Spinal cord (tissue), 10 donors: ENCODE measurements around the gene DCBLD1. TPM values are rescaled to one million over a fixed set of nuclear protein-coding genes. Genes with fewer than 3 reads are reported as not detected.

Experiments used
- DNase-seq, 6 donors: peaks; one replicate each; pipeline versions ENCODE4 v3.0.0 to v3.0.0-alpha.2; 2013 to 2015; ENCODE audit warnings: low spot score in 6 of 6, low read depth in 4 of 6
- H3K27ac ChIP-seq: one replicate; pipeline ENCODE4 v1.5.1; 2013; ENCODE audit warnings: low read depth, low read length, control low read depth
- H3K27me3 ChIP-seq: one replicate; pipeline ENCODE4 v1.6.1; 2013; ENCODE audit warnings: low read length; ENCODE audit not compliant: control insufficient read depth, insufficient read depth
- H3K36me3 ChIP-seq: one replicate; pipeline ENCODE4 v1.6.1; 2013; ENCODE audit warnings: low read length; ENCODE audit not compliant: control insufficient read depth, insufficient read depth
- H3K4me1 ChIP-seq: one replicate; pipeline ENCODE4 v1.6.1; 2013; ENCODE audit warnings: low read length; ENCODE audit not compliant: control insufficient read depth, insufficient read depth
- H3K4me3 ChIP-seq: one replicate; pipeline ENCODE4 v1.5.1; 2013; ENCODE audit warnings: low read depth, low read length, control low read depth
- H3K9me3 ChIP-seq: one replicate; pipeline ENCODE4 v1.6.1; 2013; ENCODE audit warnings: low read length; ENCODE audit not compliant: control insufficient read depth, insufficient read depth
- WGBS: methylation state at CpG from one replicate; pipeline ENCODE4 v1.1.5; 2013; ENCODE audit warnings: missing lambda C conversion rate; ENCODE audit not compliant: insufficient coverage; 5-methylcytosine and 5-hydroxymethylcytosine counted together
- polyA plus RNA-seq, 2 donors: library from polyadenylated mRNA; unstranded; fragments of 120-200 nt; gene quantifications; one replicate each; pipeline ENCODE4 v1.2.1, GENCODE V29; 2013; ENCODE audit not compliant: insufficient read length in 2 of 2
- total RNA-seq, 2 donors: library from RNA; depleted of rRNA in 1 of 2; stranded (reverse); fragments of 120-200 nt in 1 of 2; fragments of >200 nt in 1 of 2; gene quantifications; one replicate each; pipeline versions ENCODE4 v1.2.3 to v1.2.4, GENCODE V29; 2013 to 2014
- donor health status: healthy.

Gene DCBLD1
- total and polyA plus RNA-seq, 4 donors = 7.5 to 9.4 (median 9.0) TPM

DNA sequence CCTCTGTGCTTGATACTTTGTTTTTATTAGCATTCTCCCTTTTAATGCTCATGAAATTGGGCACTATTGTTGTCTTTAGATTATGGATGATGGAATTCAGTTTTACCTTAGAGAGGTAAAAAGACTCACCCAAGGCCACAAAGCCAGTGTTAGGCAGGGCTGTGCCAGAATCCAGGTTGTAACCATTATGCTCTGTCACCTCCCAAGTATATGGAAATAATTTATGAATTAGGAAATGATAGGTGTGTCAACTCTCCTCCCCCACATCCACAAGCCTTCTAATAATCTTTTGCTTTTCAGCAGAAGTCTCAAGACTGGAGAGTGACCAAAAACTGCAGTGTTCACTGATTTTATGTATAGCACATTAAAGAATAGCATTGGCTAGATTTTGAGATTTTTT, 13.0 kb downstream of the DCBLD1 start:
- DNase-seq = no peak
- no peaks in the 10 kb centered on the region for H3K4me1 ChIP-seq
- no peaks in the 10 kb centered on the region for H3K36me3 ChIP-seq
- H3K4me3 ChIP-seq = no peak overlapping the region
- H3K27ac ChIP-seq = no peak overlapping the region
- no peaks in the 10 kb centered on the region for H3K9me3 ChIP-seq
- no peaks in the 10 kb centered on the region for H3K27me3 ChIP-seq

GRCh38 chr6:117495869-117496268, 13.4 kb downstream of the DCBLD1 start:
- H3K4me1 ChIP-seq = no peaks in the 10 kb centered on the region
- no CpG with 5 or more reads among the region's 2 CpGs for WGBS
- DNase-seq = no peak
- H3K27me3 ChIP-seq = no peaks in the 10 kb centered on the region
- no peak overlapping the region for H3K4me3 ChIP-seq
- no peaks in the 10 kb centered on the region for H3K36me3 ChIP-seq
- H3K9me3 ChIP-seq = no peaks in the 10 kb centered on the region
- no peak overlapping the region for H3K27ac ChIP-seq

DNA sequence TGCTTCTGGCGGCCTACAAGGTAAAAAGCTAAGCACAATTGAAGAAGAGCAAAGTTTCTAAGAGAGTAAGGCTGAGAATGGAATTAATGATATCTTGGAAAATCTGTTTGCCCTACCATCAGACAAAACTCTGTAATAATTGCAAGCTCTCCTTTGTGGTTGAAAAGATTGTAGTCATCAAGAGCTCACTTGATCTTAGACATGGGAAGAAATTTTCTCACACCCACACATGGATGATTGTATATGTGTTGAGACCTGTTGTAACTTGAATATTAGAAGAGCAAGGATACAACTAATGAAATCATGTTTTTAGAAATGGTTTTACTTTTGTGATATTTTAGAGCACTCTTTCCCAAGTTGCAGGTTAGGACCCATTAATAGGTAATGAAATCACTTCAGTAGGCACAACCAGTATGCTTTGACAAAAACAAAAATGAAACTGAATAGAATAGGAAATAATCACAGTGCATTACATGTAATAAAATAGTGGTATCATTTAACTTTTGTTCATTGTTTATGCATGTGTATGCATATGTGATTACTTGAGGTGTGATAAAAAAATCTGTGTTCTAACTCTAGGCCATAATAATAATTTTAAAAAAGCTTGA, 14.0 kb downstream of the DCBLD1 start:
- Histone ChIP-seq H3K36me3 (no peaks in the 10 kb centered on the region), H3K4me1 (no peaks in the 10 kb centered on the region), H3K27ac (no peak overlapping the region), H3K9me3 (no peaks in the 10 kb centered on the region), H3K4me3 (no peak overlapping the region), H3K27me3 (no peaks in the 10 kb centered on the region)
- no peak for DNase-seq
- WGBS = no CpG with 5 or more reads among the region's 1 CpG

DNA sequence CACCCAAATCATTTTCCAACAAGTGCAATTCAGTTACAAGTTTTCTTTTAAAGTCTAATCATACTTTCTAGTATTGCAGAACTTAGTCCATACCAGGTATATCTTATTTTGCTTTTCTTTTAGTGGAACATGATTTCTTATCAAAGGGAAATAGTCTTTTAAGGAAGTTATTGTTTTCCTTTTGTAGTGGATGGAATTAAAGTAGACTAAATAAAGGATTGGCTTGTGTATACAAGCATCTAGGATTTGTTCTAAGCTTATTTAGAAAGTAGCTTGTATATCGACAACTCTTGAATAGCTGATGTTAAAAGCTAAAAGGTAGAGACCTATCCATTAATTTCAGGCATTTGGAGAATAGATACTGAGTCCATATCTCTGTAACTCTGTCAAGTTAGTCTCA, 14.8 kb downstream of the DCBLD1 start:
- H3K9me3 ChIP-seq = no peaks in the 10 kb centered on the region
- no peak for DNase-seq
- H3K27ac ChIP-seq = no peak overlapping the region
- no CpG with 5 or more reads among the region's 1 CpG for WGBS
- H3K4me3 ChIP-seq = no peak overlapping the region
- H3K36me3 ChIP-seq = no peaks in the 10 kb centered on the region
- no peaks in the 10 kb centered on the region for H3K27me3 ChIP-seq
- no peaks in the 10 kb centered on the region for H3K4me1 ChIP-seq

DNA sequence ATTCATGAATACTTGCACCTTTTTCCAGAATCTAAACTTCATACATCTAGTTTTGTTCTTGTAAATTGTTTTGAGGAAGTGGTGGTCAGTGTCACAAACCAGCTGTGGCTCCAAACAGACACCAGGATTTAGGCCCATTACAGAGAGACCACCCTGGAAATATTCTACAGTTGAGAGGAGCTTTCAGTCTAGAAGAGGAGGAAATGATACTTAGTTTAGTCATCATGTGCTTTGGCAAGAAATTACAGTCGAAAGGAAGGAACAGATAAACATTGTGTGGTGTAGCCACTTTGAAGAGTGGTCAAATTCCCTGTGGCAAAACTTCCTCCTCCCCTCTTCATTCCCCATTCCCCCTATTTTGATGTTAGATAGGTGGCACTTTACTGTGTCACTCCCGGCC, 15.7 kb downstream of the DCBLD1 start:
- no CpG with 5 or more reads among the region's 2 CpGs for WGBS
- Histone ChIP-seq H3K4me3 (no peak overlapping the region), H3K27ac (no peak overlapping the region), H3K27me3 (no peaks in the 10 kb centered on the region), H3K4me1 (no peaks in the 10 kb centered on the region), H3K9me3 (no peaks in the 10 kb centered on the region), H3K36me3 (no peaks in the 10 kb centered on the region)
- no peak for DNase-seq

DNA sequence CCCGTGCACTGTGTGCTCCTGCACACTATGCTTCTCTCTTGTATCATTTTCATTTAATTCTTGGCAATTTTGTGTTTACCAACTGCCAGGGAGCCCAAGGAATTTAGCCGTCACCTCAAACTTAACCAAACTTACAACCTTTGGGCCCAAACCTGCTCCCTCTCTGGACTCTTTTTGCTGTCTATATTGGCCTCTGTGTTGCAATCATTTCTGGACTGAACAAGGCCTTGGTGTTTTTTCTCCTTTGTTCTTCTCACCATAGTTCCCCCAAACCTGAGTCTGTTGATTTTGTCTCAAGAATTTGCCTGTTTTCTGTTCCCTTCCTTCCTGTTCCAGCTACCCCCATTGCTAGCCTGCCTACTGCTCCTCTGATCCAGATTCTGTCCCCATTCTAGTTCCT, 19.2 kb downstream of the DCBLD1 start:
- no peak for DNase-seq
- WGBS = 43% methylated on average over 2 of the region's 2 CpGs

GRCh38 chr6:117502580-117502979, 20.1 kb downstream of the DCBLD1 start:
- Histone ChIP-seq H3K27me3 (no peaks in the 10 kb centered on the region), H3K9me3 (no peaks in the 10 kb centered on the region), H3K4me1 (peaks cover 4% of the 10 kb centered on the region), H3K36me3 (no peaks in the 10 kb centered on the region), H3K27ac (no peak overlapping the region), H3K4me3 (no peak overlapping the region)
- no peak for DNase-seq
- no CpG with 5 or more reads among the region's 1 CpG for WGBS

More for the DNA sequence above, 19.2 kb downstream of the DCBLD1 start:
- H3K4me3 ChIP-seq = no peak overlapping the region
- peaks cover 4% of the 10 kb centered on the region for H3K4me1 ChIP-seq
- H3K9me3 ChIP-seq = no peaks in the 10 kb centered on the region
- H3K36me3 ChIP-seq = no peaks in the 10 kb centered on the region
- H3K27me3 ChIP-seq = no peaks in the 10 kb centered on the region
- H3K27ac ChIP-seq = no peak overlapping the region

GRCh38 chr6:117503211-117503610, 20.7 kb downstream of the DCBLD1 start:
- no peaks in the 10 kb centered on the region for H3K27me3 ChIP-seq
- no peak overlapping the region for H3K4me3 ChIP-seq
- 100% methylated on average over 1 of the region's 2 CpGs for WGBS
- no peaks in the 10 kb centered on the region for H3K9me3 ChIP-seq
- no peak overlapping the region for H3K27ac ChIP-seq
- peaks cover 4% of the 10 kb centered on the region for H3K4me1 ChIP-seq
- H3K36me3 ChIP-seq = no peaks in the 10 kb centered on the region
- DNase-seq = no peak

- H3K9me3 ChIP-seq = no peaks in the 10 kb centered on the region
- H3K27me3 ChIP-seq = no peaks in the 10 kb centered on the region
- no peak for DNase-seq
- H3K27ac ChIP-seq = no peak overlapping the region
- peaks cover 4% of the 10 kb centered on the region for H3K4me1 ChIP-seq
- no peak overlapping the region for H3K4me3 ChIP-seq
- no peaks in the 10 kb centered on the region for H3K36me3 ChIP-seq
- WGBS = 89% methylated on average over 1 of the region's 7 CpGs
Measured at GRCh38 chr6:117504478-117505144, 22.1 kb downstream of the DCBLD1 start.

GRCh38 chr6:117505311-117505710, 22.8 kb downstream of the DCBLD1 start:
- peaks cover 4% of the 10 kb centered on the region for H3K4me1 ChIP-seq
- H3K27me3 ChIP-seq = no peaks in the 10 kb centered on the region
- H3K27ac ChIP-seq = no peak overlapping the region
- peak in 1 of 6 donors; percentile 33 for DNase-seq
- no peaks in the 10 kb centered on the region for H3K9me3 ChIP-seq
- H3K4me3 ChIP-seq = no peak overlapping the region
- no peaks in the 10 kb centered on the region for H3K36me3 ChIP-seq
- 65% methylated on average over 2 of the region's 4 CpGs for WGBS
